ENCODE results near the gene CCDC102A. TPM values are rescaled to one million over a fixed set of nuclear protein-coding genes. Genes with fewer than 3 reads are reported as not detected.
"Not testable (repeated sequence)": the region's sequence is repeated elsewhere in the genome, so short reads cannot be mapped to it uniquely, and the experiment has no call there.

The CCDC102A gene
- total RNA-seq, 1 donor from 2014 or later: 30.6 TPM

DNA sequence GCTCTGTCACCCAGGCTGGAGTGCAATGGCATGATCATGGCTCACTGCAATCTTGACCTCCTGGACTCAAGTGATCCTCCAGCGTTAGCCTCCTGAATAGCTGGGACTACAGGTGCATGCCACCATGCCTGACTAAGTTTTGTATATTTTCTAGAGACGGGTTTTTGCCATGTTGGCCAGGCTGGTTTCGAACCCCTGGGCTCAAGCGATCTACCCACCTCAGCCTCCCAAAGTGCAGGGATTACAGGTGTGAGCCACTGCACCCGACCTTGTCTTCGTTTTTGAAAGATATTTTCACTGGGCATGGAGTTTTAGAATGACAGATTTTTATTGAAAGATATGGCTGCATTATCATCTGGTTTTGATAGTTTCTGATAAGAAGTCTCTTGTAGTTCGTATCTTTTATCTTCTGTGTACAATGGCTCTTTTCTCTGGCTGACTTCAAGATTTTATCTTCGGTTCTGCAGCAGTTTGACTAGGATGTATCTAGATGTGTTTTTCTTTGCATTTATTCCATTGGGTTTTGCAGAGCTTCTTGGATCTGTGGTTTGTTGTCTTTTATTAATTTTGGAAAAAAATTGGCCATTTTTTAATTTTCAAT lies 20.7 kb upstream of the CCDC102A start:
- DNase-seq (ENCODE audit: low spot score in 2 of 2, unreplicated experiment in 2 of 2): peak in 1 of 2 experiments; percentile 7
- no peak overlapping the region for H3K4me3 Mint-ChIP-seq
- no peak overlapping the region for H3K27ac Mint-ChIP-seq
- H3K36me3 Mint-ChIP-seq: peaks cover 7% of the 10 kb centered on the region
- peaks cover 26% of the 10 kb centered on the region for H3K27me3 Mint-ChIP-seq (ENCODE audit: low read depth)
- TF ChIP-seq CTCF (IDR thresholded peaks at IDR 0.05; ENCODE audit: unreplicated experiment): no peak
- peaks cover 28% of the 10 kb centered on the region for H3K9me3 Mint-ChIP-seq
- H3K4me1 Mint-ChIP-seq: no peaks in the 10 kb centered on the region

DNA sequence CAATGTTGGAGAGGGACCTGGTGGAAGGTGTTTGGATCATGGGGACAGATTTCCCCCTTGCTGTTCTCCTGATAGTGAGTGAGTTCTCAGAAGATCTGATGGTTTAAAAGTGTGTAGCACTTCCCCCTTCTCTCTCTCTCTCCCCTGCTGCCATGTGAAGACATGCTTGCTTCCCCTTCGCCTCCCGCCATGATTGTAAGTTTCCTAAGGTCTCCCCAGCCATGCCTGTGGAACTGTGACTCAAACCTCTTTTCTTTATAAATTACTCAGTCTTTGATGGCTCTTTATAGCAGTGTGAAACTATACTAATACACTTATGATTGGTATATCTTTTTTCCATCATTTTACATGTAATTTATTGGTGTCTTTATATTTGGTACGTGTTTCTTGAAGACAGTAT lies 19.5 kb upstream of the CCDC102A start:
- H3K4me1 Mint-ChIP-seq: no peaks in the 10 kb centered on the region
- H3K36me3 Mint-ChIP-seq: no peaks in the 10 kb centered on the region
- no peak overlapping the region for H3K27ac Mint-ChIP-seq
- H3K27me3 Mint-ChIP-seq (ENCODE audit: low read depth): peaks cover 22% of the 10 kb centered on the region
- no peak overlapping the region for H3K4me3 Mint-ChIP-seq
- H3K9me3 Mint-ChIP-seq: peaks cover 29% of the 10 kb centered on the region
- no peak for TF ChIP-seq CTCF (IDR thresholded peaks at IDR 0.05; ENCODE audit: unreplicated experiment)
- no peak for DNase-seq (ENCODE audit: low spot score in 2 of 2, unreplicated experiment in 2 of 2)

DNA sequence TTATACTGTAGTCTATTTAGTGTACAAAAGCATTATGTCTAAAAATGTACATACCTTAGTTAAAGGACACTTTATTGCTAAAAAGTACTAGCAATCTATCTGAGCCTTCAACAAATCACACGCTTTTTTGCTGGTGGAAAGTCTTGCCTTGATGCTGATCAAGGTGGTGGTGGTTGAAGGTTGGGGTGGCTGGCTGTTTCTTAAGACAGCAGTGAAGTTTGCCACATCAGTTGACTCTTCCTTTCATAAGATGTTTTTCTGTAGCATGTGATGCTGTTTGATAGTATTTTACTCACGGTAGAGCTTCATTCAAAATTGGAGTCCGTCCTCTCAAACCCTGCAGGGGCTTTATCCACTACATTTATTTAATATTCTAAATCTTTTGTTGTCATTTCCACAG lies 14.7 kb upstream of the CCDC102A start:
- no peak overlapping the region for H3K4me3 Mint-ChIP-seq
- no peak overlapping the region for H3K27ac Mint-ChIP-seq
- TF ChIP-seq CTCF (IDR thresholded peaks at IDR 0.05; ENCODE audit: unreplicated experiment): no peak
- H3K9me3 Mint-ChIP-seq: peaks cover 21% of the 10 kb centered on the region
- H3K4me1 Mint-ChIP-seq: peaks cover 11% of the 10 kb centered on the region
- DNase-seq (ENCODE audit: low spot score in 2 of 2, unreplicated experiment in 2 of 2): no peak
- peaks cover 4% of the 10 kb centered on the region for H3K27me3 Mint-ChIP-seq (ENCODE audit: low read depth)
- H3K36me3 Mint-ChIP-seq: no peaks in the 10 kb centered on the region

DNA sequence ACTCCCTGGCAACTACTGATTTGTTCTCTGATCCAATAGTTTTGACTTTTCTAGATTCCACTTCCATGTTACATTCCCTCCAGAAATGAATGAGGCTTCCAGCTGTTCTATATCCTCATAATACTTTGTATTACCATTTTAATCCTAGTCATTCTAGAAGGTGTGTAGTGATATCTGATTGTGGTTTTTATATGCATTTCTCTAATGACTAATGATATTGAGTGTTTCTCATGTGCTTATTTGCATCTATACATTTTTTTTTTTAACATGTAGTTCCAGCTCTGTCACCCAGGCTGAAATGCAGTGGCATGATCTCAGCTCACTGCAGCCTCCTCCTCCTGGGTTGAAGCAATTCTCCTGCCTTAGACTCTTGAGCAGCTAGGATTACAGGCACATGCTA lies 13.4 kb upstream of the CCDC102A start:
- Mint-ChIP-seq H3K9me3 (peaks cover 21% of the 10 kb centered on the region), H3K4me1 (peaks cover 11% of the 10 kb centered on the region), H3K27me3 (ENCODE audit: low read depth) (no peaks in the 10 kb centered on the region), H3K36me3 (no peaks in the 10 kb centered on the region), H3K27ac (no peak overlapping the region), H3K4me3 (no peak overlapping the region)
- no peak for TF ChIP-seq CTCF (IDR thresholded peaks at IDR 0.05; ENCODE audit: unreplicated experiment)
- DNase-seq (ENCODE audit: low spot score in 2 of 2, unreplicated experiment in 2 of 2): no peak

- peaks cover 13% of the 10 kb centered on the region for H3K4me1 Mint-ChIP-seq
- no peak overlapping the region for H3K4me3 Mint-ChIP-seq
- H3K9me3 Mint-ChIP-seq: peaks cover 17% of the 10 kb centered on the region
- no peak overlapping the region for H3K27ac Mint-ChIP-seq
- H3K36me3 Mint-ChIP-seq: no peaks in the 10 kb centered on the region
- H3K27me3 Mint-ChIP-seq (ENCODE audit: low read depth): no peaks in the 10 kb centered on the region
- no peak for TF ChIP-seq CTCF (IDR thresholded peaks at IDR 0.05; ENCODE audit: unreplicated experiment)
- DNase-seq (ENCODE audit: low spot score in 2 of 2, unreplicated experiment in 2 of 2): no peak
These were observed 12.0 kb upstream of the CCDC102A start for GRCh38 chr16:57548408-57548807.

DNA sequence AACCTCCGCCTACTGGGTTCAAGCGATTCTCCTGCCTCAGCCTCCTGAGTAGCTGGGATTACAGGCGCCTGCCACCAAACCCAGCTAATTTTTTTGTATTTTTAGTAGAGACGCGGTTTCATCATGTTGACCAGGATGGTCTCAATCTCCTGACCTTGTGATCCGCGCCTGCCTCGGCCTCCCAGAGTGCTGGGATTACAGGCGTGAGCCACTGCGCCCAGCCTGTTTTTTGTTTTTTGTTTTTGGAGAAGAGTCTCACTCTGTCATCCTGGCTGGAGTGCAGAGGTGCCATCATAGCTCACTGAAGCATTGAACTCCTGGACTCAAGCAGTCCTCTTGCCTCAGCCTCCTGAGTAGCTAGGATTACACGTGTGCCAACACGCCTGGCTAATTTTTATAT lies 11.2 kb upstream of the CCDC102A start:
- not testable (repeated sequence) for H3K27me3 Mint-ChIP-seq (ENCODE audit: low read depth); H3K27ac Mint-ChIP-seq; H3K36me3 Mint-ChIP-seq; H3K4me3 Mint-ChIP-seq
- peaks cover 13% of the 10 kb centered on the region for H3K4me1 Mint-ChIP-seq
- H3K9me3 Mint-ChIP-seq: peaks cover 11% of the 10 kb centered on the region
- DNase-seq (ENCODE audit: low spot score in 2 of 2, unreplicated experiment in 2 of 2): peak in 1 of 2 experiments; percentile 20
